Stimulated activated CD8-positive, alpha-beta memory T cell treated with anti-CD3 and anti-CD28 coated beads, Interleukin-2, amount 100 ng/mL, for 1 hour (primary cell): ENCODE data around the gene OTOP1.
"Not testable (repeated sequence)": the region's sequence is repeated elsewhere in the genome, so short reads cannot be mapped to it uniquely, and the experiment has no call there.

ENCODE experiments used
- DNase-seq, 2 donors: peaks; one replicate each; pipeline ENCODE4 v3.0.0-alpha.2; 2020; ENCODE audit warnings: low read depth in 2 of 2

OTOP1 gene

GRCh38 chr4:4164532-4165173, 62.1 kb downstream of the OTOP1 start:
- DNase-seq = not testable (repeated sequence)

GRCh38 chr4:4162186-4162585, 64.5 kb downstream of the OTOP1 start:
- DNase-seq = not testable (repeated sequence)

- DNase-seq = not testable (repeated sequence)
Observed at GRCh38 chr4:4160956-4161665, 65.6 kb downstream of the OTOP1 start.

GRCh38 chr4:4145622-4146021, 81.1 kb downstream of the OTOP1 start:
- DNase-seq = peak in 1 of 2 donors; percentile 0

- DNase-seq = not testable (repeated sequence)
Observed at GRCh38 chr4:4143376-4143775, 83.4 kb downstream of the OTOP1 start.

GRCh38 chr4:4142679-4143078, 84.0 kb downstream of the OTOP1 start:
- DNase-seq = not testable (repeated sequence)

- not testable (repeated sequence) for DNase-seq
Observed at GRCh38 chr4:4141186-4141585, 85.5 kb downstream of the OTOP1 start.
